K562 (cell line): ENCODE results near the gene KLC3. TPM values are rescaled to one million over a fixed set of nuclear protein-coding genes. Genes with fewer than 3 reads are reported as not detected.

Experiments
- AFF1 ChIP-seq, 2 experiments: fragments of 450-650 bp; IDR thresholded peaks; 2 replicates each; pipeline ENCODE4 v1.6.1; 2018; ENCODE audit warnings: mild to moderate bottlenecking in 2 of 2, low read depth in 1 of 2; ENCODE audit not compliant: partially characterized antibody in 2 of 2
- CBX3 ChIP-seq, 2 experiments: IDR thresholded peaks; 1 replicate in 1 of 2; 2 replicates in 1 of 2; pipeline ENCODE4 v1.6.1; 2012; ENCODE audit warnings: inconsistent platforms in 2 of 2, low read length in 2 of 2, borderline replicate concordance in 1 of 2, control low read depth in 1 of 2
- CLOCK ChIP-seq: fragments of 250-450 bp; sonication (Bioruptor Pico); IDR thresholded peaks from 2 replicates; pipeline ENCODE4 v1.4.0; 2020; ENCODE audit warnings: mild to moderate bottlenecking, moderate library complexity, borderline replicate concordance
- CREB1 ChIP-seq, 2 experiments: sonication (generic) in 1 of 2; formaldehyde crosslinking in 1 of 2; IDR thresholded peaks; 2 replicates each; pipeline versions ENCODE4 v1.6.1 to v1.8.0; 2012 to 2022; ENCODE audit warnings: inconsistent platforms in 1 of 2, mild to moderate bottlenecking in 1 of 2, missing genetic modification reagents in 1 of 2, moderate library complexity in 1 of 2
- FOXK1 ChIP-seq: sonication (generic); formaldehyde crosslinking; IDR thresholded peaks from 2 replicates; pipeline ENCODE4 v1.8.0; 2022; ENCODE audit warnings: missing genetic modification reagents, mild to moderate bottlenecking, borderline replicate concordance
- HLTF ChIP-seq: fragments of 450-650 bp; IDR thresholded peaks from 2 replicates; pipeline ENCODE4 v1.6.1; 2016
- HOMEZ ChIP-seq: fragments of 250-450 bp; sonication (Bioruptor Pico); IDR thresholded peaks from 2 replicates; pipeline ENCODE4 v1.4.0; 2020; ENCODE audit warnings: mild to moderate bottlenecking, moderate library complexity
- JUND ChIP-seq, 2 experiments: IDR thresholded peaks; 2 replicates in 1 of 2; 3 replicates in 1 of 2; pipeline ENCODE4 v1.6.1; 2011; ENCODE audit warnings: borderline replicate concordance in 2 of 2, low read depth in 2 of 2, low read length in 2 of 2, improper control_type of control experiment in 1 of 2, missing biosample characterization in 1 of 2, missing genetic modification characterization in 1 of 2, missing genetic modification reagents in 1 of 2
- MNT ChIP-seq, 2 experiments: fragments of 450-650 bp; conservative IDR thresholded peaks; 2 replicates each; pipeline ENCODE4 v1.6.1; 2017; ENCODE audit warnings: mild to moderate bottlenecking in 2 of 2, moderate library complexity in 2 of 2
- OTX1 ChIP-seq: fragments of 450-650 bp; formaldehyde crosslinking; IDR thresholded peaks from 2 replicates; pipeline ENCODE4 v1.4.0; 2022; ENCODE audit warnings: mild to moderate bottlenecking
- PKNOX1 ChIP-seq: fragments of 450-650 bp; IDR thresholded peaks from 2 replicates; pipeline ENCODE4 v1.6.1; 2016
- POLR2A ChIP-seq: fragments of 450-650 bp; conservative IDR thresholded peaks from 2 replicates; pipeline ENCODE4 v1.6.1; 2016
- polyA plus RNA-seq, 8 experiments: library from polyadenylated mRNA; depleted of rRNA in 4 of 8; stranded (reverse) in 5 of 8; unstranded in 3 of 8; fragments of >200 nt; fragmentation: Nextera tagmentation in 2 of 8; fragmentation: Illumina TruSeq in 1 of 8; extraction: Ambion mirVana in 2 of 8; extraction: Trizol in 1 of 8; gene quantifications; 2 replicates each; pipeline versions ENCODE4 v1.2.1 to v1.2.3, GENCODE V29; 2011 to 2014; ENCODE audit warnings: inconsistent platforms in 1 of 8, missing spikeins in 1 of 8
- total RNA-seq, 7 experiments: library from RNA; depleted of rRNA in 6 of 7; stranded (reverse); fragments of >200 nt in 6 of 7; fragmentation: Illumina TruSeq in 2 of 7; extraction: Trizol in 2 of 7; gene quantifications; 2 replicates each; pipeline versions ENCODE4 v1.2.1 to v1.2.3, GENCODE V29; 2011 to 2021; ENCODE audit warnings: low replicate concordance in 1 of 7

KLC3 gene
- total and polyA plus RNA-seq, 9 of the 15 experiments (the other 6 are each of a cell fraction or from before 2014, with no cell fraction given): 0.03 to 1.2 (median 0.59) TPM; not detected in 3

GRCh38 chr19:45370410-45371204 lies 30.1 kb downstream of the KLC3 start, which contains the start of gene ERCC2 (continued):
- TF ChIP-seq CLOCK (CRISPR knock-in tag): no peak
- 0 out of 4 replicates have a peak, but pooled peaks of 1 of the 2 experiments have one; percentile 44 for TF ChIP-seq MNT (conservative IDR thresholded peaks at IDR 0.05)
- peak; percentile 88 for TF ChIP-seq POLR2A
- TF ChIP-seq CREB1 (IDR thresholded peaks at IDR 0.05): peak; percentile 62; the same call in 1 of the 2 replicates
- TF ChIP-seq CREB1 (CRISPR knock-in tag; IDR thresholded peaks at IDR 0.05): peak; percentile 79
- peak; percentile 56; the same call in 1 of the 2 replicates for TF ChIP-seq FOXK1 (CRISPR knock-in tag)
- no peak for TF ChIP-seq CBX3 (IDR thresholded peaks at IDR 0.05; ENCODE audit: borderline replicate concordance in 1 of 2, low read length in 2 of 2)
- TF ChIP-seq HOMEZ: no peak
- peak; percentile 56 for TF ChIP-seq JUND (IDR thresholded peaks at IDR 0.05; ENCODE audit: borderline replicate concordance, low read depth, low read length)
- TF ChIP-seq JUND (tag; IDR thresholded peaks at IDR 0.05; ENCODE audit: borderline replicate concordance, low read depth, low read length): no peak
- TF ChIP-seq HLTF: peak; percentile 75; the same call in 1 of the 2 replicates
- peak; percentile 77 for TF ChIP-seq OTX1
- TF ChIP-seq AFF1 (IDR thresholded peaks at IDR 0.05; ENCODE audit: low read depth in 1 of 2, partially characterized antibody in 2 of 2): peak in 1 of 2 experiments; percentile 64
- peak; percentile 100 for TF ChIP-seq PKNOX1
